Sigmoid colon (tissue), 7 donors: ENCODE data around the gene MORN5. TPM values are rescaled to one million over a fixed set of nuclear protein-coding genes. Genes with fewer than 3 reads are reported as not detected.
"Not testable (repeated sequence)": the region's sequence is repeated elsewhere in the genome, so short reads cannot be mapped to it uniquely, and the experiment has no call there.

Source experiments
- DNase-seq: peaks from one replicate; pipeline ENCODE4 v3.0.0-alpha.2; 2019
- H3K27ac ChIP-seq, 4 donors: fragments of 200-600 bp; sonication (generic); one replicate each; pipeline ENCODE4 v1.5.1; 2016 to 2019; ENCODE audit warnings: mild to moderate bottlenecking in 1 of 4
- H3K27me3 ChIP-seq, 3 donors: fragments of 200-600 bp; sonication (generic); one replicate each; pipeline ENCODE4 v1.5.1; 2019; ENCODE audit warnings: mild to moderate bottlenecking in 1 of 3
- H3K36me3 ChIP-seq, 4 donors: fragments of 200-600 bp; sonication (generic); one replicate each; pipeline ENCODE4 v1.5.1; 2016 to 2019
- H3K4me1 ChIP-seq, 4 donors: fragments of 200-600 bp; sonication (generic); one replicate each; pipeline ENCODE4 v1.5.1; 2017 to 2019
- H3K4me3 ChIP-seq, 4 donors: fragments of 200-600 bp; sonication (generic); one replicate each; pipeline ENCODE4 v1.5.1; 2017 to 2019; ENCODE audit warnings: mild to moderate bottlenecking in 2 of 4, moderate library complexity in 1 of 4
- H3K9me3 ChIP-seq, 4 donors: fragments of 200-600 bp in 3 of 4; sonication (generic) in 3 of 4; one replicate each; pipeline versions ENCODE4 v1.5.1 to v1.6.1; 2013 to 2019
- EP300 ChIP-seq, 4 donors: sonication (generic); formaldehyde crosslinking; IDR thresholded peaks; one replicate each; pipeline ENCODE4 v1.6.1; 2017; ENCODE audit warnings: antibody characterized with exemption in 4 of 4
- POLR2A ChIP-seq, 2 donors: fragments of 450-650 bp; IDR thresholded peaks; one replicate each; pipeline ENCODE4 v1.6.1; 2016; ENCODE audit warnings: antibody characterized with exemption in 2 of 2, mild to moderate bottlenecking in 2 of 2, moderate library complexity in 2 of 2
- POLR2AphosphoS5 ChIP-seq, 4 donors: sonication (generic); formaldehyde crosslinking; IDR thresholded peaks; one replicate each; pipeline ENCODE4 v1.6.1; 2017; ENCODE audit warnings: antibody characterized with exemption in 4 of 4
- WGBS, 2 donors: extraction: QIAGEN DNeasy Blood & Tissue Kit; methylation state at CpG; one replicate each; pipeline ENCODE4 v1.1.7; 2013; 5-methylcytosine and 5-hydroxymethylcytosine counted together
- intact Hi-C: fragments of 100-400 bp; cut with DNase I; formaldehyde crosslinking; loops from one replicate; pipeline ENCODE4 v1.15.1; 2023
- polyA plus RNA-seq, 3 donors: library from polyadenylated mRNA; stranded (reverse); fragments of 200-250 nt; gene quantifications; one replicate each; pipeline ENCODE4 v1.2.3, GENCODE V29; 2013
- total RNA-seq, 4 donors: library from RNA; depleted of rRNA; stranded (reverse); fragments of >200 nt; gene quantifications; one replicate each; pipeline ENCODE4 v1.1.0, GENCODE V29; 2016
- TF ChIP-seq, protein P1 (sequence below), 4 experiments: fragments of 450-650 bp in 3 of 4; fragments of 200-600 bp in 1 of 4; IDR thresholded peaks; one replicate each; pipeline ENCODE4 v1.5.1; 2016 to 2019; ENCODE audit warnings: antibody characterized with exemption in 4 of 4, mild to moderate bottlenecking in 3 of 4, moderate library complexity in 2 of 4
- donor health status: healthy with polysubstance abuse.
- donor health status: Bipolar disorder and iron deficiency.
- donor health status: healthy.

MORN5 gene
- total and polyA plus RNA-seq, 7 donors, result 2.4 to 45.7 (median 30.3) TPM; not detected in 1

DNA sequence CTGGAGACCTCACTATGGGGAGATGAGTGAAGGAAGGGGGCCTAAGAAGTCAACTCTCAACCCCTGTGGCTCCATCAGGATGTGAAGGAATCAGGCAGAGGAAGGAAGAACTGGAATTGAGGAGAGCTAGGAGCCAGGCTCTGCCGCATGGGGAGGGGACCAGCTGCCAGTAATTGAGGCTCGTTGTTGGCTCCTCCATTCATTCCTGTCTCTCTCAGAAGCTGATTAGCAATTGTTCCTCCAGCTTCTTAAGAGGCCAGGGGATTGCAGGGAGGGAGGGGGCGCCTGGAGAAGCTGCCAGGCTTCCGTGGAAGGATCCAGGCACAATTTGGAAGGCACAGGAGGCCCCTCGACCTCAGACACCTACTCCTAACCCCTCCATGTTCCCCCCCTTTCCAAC is 46.1 kb upstream of the MORN5 start:
- Histone ChIP-seq H3K4me1 (no peaks in the 10 kb centered on the region), H3K4me3 (no peak overlapping the region), H3K27ac (no peak overlapping the region), H3K36me3 (no peaks in the 10 kb centered on the region), H3K27me3 (no peaks in the 10 kb centered on the region), H3K9me3 (no peaks in the 10 kb centered on the region)
- WGBS, 2 donors, result 39 to 47% methylated on average over 5 of the region's 5 CpGs
- intact Hi-C loops, result no loop called here
- no peak for TF ChIP-seq POLR2A (IDR thresholded peaks at IDR 0.05)
- no peak for TF ChIP-seq POLR2AphosphoS5 (IDR thresholded peaks at IDR 0.05)
- TF ChIP-seq, protein P1, sequence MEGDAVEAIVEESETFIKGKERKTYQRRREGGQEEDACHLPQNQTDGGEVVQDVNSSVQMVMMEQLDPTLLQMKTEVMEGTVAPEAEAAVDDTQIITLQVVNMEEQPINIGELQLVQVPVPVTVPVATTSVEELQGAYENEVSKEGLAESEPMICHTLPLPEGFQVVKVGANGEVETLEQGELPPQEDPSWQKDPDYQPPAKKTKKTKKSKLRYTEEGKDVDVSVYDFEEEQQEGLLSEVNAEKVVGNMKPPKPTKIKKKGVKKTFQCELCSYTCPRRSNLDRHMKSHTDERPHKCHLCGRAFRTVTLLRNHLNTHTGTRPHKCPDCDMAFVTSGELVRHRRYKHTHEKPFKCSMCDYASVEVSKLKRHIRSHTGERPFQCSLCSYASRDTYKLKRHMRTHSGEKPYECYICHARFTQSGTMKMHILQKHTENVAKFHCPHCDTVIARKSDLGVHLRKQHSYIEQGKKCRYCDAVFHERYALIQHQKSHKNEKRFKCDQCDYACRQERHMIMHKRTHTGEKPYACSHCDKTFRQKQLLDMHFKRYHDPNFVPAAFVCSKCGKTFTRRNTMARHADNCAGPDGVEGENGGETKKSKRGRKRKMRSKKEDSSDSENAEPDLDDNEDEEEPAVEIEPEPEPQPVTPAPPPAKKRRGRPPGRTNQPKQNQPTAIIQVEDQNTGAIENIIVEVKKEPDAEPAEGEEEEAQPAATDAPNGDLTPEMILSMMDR (IDR thresholded peaks at IDR 0.05), result no peak
- no peak for TF ChIP-seq EP300 (IDR thresholded peaks at IDR 0.05)
- no peak for DNase-seq

DNA sequence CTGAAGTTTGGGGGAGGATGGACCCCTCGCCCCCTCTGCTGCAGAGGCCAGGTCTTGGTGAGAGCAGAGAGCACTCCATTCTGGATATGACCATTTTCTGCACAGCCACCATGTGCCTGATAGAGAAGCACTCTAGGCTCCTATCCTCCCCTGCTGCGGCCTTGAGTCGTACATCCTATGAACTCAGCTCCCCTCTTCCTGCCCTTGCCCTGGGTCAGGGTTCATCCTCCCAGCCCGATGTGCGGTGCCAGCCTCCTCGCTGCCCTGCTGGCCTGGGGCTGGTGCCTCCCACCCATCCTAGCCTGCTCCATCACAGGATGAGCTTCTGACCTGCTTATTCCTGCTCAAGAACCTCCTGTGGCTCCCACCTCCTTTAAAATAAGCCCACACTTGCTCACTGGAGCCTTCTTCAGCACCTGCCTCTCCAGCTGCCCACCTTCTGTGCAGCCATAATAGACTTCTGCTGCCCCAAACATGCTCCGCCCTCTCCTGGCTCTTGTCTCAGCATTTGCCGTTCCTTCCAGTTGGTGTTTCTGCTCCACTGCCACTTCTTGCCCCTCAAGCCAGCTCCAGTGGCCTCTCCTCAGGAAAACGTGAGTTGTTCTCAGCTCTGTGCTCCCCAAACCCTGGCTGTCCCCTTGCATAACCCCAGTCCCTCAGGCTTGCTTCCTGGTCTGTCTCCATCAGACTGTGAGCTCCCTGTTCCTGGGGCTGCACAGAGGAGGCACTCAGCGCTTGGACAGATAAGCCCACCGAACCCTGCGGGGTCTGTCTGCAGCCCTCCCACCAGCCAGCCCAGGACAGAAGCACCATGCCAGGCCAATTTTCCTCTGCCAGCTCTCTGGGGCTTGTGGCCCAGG is 44.3 kb upstream of the MORN5 start:
- Histone ChIP-seq H3K36me3 (no peaks in the 10 kb centered on the region), H3K9me3 (no peaks in the 10 kb centered on the region), H3K4me3 (no peak overlapping the region), H3K27me3 (no peaks in the 10 kb centered on the region), H3K27ac (no peak overlapping the region), H3K4me1 (no peaks in the 10 kb centered on the region)
- intact Hi-C loops, result no loop called here
- 66 to 85% methylated on average over 12 of the region's 12 CpGs for WGBS, 2 donors
- no peak for DNase-seq
- no peak for TF ChIP-seq POLR2A (IDR thresholded peaks at IDR 0.05)
- no peak for TF ChIP-seq EP300 (IDR thresholded peaks at IDR 0.05)
- TF ChIP-seq, protein P1 (IDR thresholded peaks at IDR 0.05), result no peak
- TF ChIP-seq POLR2AphosphoS5 (IDR thresholded peaks at IDR 0.05), result no peak

DNA sequence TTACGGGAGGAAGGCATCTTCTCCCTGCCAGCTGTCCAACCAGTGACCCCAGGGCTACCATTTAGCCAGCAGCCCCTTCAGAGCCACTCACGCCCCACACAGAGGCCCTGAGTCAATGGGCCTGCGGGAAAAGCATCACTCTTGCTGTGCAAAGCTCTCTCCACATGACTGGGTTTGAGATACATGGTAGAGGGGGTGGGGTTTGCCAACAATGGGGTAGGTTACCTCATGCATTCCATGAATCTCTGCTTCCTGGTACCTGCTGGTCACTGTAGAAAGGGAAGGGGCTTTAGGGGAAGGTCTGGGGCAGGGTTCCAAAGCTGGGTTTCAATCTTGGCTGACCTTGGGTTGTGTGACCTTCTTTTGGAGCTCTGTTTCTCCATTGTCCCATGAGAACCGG is 43.7 kb upstream of the MORN5 start:
- no peak overlapping the region for H3K27ac ChIP-seq
- no peaks in the 10 kb centered on the region for H3K4me1 ChIP-seq
- no peaks in the 10 kb centered on the region for H3K36me3 ChIP-seq
- H3K4me3 ChIP-seq, result no peak overlapping the region
- DNase-seq, result no peak
- H3K9me3 ChIP-seq, result no peaks in the 10 kb centered on the region
- WGBS, 2 donors, result 70 to 78% methylated on average over 4 of the region's 4 CpGs
- TF ChIP-seq POLR2A (IDR thresholded peaks at IDR 0.05), result no peak
- TF ChIP-seq, protein P1 (IDR thresholded peaks at IDR 0.05), result no peak
- no peak for TF ChIP-seq EP300 (IDR thresholded peaks at IDR 0.05)
- no peak for TF ChIP-seq POLR2AphosphoS5 (IDR thresholded peaks at IDR 0.05)
- intact Hi-C loops, result no loop called here
- no peaks in the 10 kb centered on the region for H3K27me3 ChIP-seq

DNA sequence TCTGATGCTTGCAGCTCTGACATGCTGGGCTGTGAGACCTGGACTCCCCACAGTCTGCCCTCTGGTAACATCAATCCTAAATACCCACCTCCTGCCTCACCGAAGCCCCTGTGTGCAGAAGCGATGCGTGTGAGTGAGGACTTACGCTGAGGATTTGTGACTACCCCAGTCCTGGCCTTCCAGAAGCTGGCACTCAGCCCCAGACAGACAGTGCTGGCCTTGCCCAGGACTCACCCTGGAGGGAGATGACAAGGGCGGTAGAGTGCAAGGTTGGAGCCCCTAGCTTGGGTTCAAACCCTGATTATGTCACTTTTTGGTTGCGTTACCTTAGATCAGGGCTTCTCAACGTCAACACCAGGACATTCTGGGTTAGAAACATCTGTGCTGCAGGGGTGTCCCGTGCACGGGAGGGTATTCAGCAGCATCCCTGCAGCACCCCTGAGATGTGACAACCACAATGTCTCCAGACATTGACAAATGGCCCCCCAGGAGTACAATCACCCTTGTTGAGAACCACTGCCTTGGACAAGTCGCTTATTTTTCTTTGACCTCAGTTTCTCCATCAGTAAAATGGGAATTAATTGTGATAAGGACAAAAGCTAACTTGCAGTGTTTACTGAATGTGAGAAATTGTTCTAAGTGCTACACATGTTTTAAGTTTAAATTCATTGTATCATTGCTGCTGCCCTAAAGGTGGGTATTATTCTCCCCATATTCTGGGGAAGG is 43.1 kb upstream of the MORN5 start:
- Histone ChIP-seq H3K27ac (no peak overlapping the region), H3K9me3 (no peaks in the 10 kb centered on the region), H3K4me3 (no peak overlapping the region), H3K4me1 (no peaks in the 10 kb centered on the region), H3K36me3 (no peaks in the 10 kb centered on the region), H3K27me3 (no peaks in the 10 kb centered on the region)
- intact Hi-C loops, result no loop called here
- DNase-seq, result no peak
- WGBS, 2 donors, result 88 to 91% methylated on average over 10 of the region's 10 CpGs
- TF ChIP-seq POLR2A (IDR thresholded peaks at IDR 0.05) (no peak), POLR2AphosphoS5 (IDR thresholded peaks at IDR 0.05) (no peak), EP300 (IDR thresholded peaks at IDR 0.05) (no peak)
- TF ChIP-seq, protein P1 (IDR thresholded peaks at IDR 0.05), result no peak

DNA sequence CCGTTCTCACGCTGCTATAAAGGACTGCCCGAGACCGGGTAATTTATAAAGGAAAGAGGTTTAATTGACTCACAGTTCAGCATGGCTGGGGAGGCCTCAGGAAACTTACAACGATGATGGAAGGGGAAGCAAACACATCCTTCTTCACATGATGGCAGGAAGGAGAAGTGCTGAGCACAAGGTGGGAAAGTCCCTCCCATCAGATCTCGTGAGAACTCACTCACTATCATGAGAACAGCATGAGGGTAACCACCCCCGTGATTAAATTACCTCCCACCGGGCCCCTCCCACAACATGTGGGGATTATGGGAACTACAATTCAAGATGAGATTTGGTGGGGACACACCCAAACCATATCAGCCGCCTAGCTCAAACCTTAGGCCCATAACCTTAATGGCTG is 42.5 kb upstream of the MORN5 start:
- H3K9me3 ChIP-seq, H3K4me1 ChIP-seq, H3K36me3 ChIP-seq, H3K27me3 ChIP-seq, DNase-seq, intact Hi-C loops, H3K27ac ChIP-seq, H3K4me3 ChIP-seq: not testable (repeated sequence)
- 64 to 71% methylated on average over 9 of the region's 9 CpGs for WGBS, 2 donors
